Cortex of kidney (tissue), 1 donor: ENCODE data around the gene ZNF853.
"Not testable (repeated sequence)": the region's sequence is repeated elsewhere in the genome, so short reads cannot be mapped to it uniquely, and the experiment has no call there.

Source experiments
- DNase-seq: peaks from one replicate; lab custom pipeline; 2025; lab: John Stamatoyannopoulos, UW

Gene ZNF853

GRCh38 chr7:6652446-6653011, 37.1 kb downstream of the ZNF853 start:
- no peak for DNase-seq

- no peak for DNase-seq
Observed at GRCh38 chr7:6653071-6654003, 37.9 kb downstream of the ZNF853 start.

- no peak for DNase-seq
Observed at GRCh38 chr7:6654113-6654841, 38.9 kb downstream of the ZNF853 start.

GRCh38 chr7:6654842-6655610, 39.6 kb downstream of the ZNF853 start:
- no peak for DNase-seq

- DNase-seq: no peak
Observed at GRCh38 chr7:6655636-6656385, 40.4 kb downstream of the ZNF853 start.

DNA sequence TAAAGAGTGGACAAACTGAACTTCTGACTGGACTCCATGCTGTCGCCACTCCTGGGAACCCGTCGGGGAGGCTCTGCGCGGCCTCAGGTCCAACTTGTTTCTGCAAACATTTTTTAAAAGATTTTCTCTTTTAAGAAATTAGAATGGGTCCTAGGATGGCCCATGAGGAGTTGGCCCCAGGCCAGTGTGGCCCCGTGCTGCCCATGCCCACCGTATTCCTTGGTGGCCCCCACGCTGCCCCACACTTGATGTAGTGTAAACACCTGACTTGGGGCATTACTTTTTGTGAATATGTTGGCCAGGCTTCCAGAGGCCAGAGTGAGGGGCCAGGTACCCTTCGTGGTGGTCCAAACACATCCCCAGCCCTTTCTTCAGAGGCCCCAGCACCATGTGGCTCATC, 41.0 kb downstream of the ZNF853 start:
- DNase-seq: no peak

DNA sequence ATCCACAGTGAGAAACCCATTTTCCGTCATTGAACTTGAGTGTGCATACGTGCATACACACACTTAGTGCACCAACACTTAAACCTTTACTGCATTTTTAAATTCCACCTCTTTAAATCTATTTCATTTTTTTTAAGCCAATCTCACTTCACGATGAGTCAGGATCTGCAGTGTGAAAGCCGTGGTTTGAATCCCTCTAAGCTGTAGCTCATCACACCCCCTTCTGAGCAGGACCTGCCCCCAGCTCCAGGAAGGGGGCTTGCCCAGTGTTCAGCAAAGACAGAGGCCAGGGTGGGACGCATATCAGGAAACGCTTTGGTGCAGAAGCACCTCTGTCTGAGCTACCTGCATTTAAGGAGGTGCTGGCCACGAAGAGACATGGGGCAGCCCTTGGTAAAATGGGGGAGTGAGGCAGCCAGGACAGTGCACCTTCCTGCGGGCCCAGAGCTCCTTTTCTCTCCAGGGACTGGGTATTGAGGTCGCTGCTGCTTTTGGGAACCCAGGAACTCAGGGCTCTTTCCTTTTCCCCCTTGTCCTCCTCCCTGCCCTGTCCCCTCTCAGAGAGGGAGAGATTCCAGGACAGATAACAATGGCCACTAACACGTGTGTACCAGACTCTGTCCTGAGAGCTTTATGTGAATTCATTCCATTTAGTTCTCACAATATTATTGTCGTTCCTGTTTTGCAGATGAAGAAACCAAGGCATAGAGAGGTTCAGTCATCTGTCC, 43.4 kb downstream of the ZNF853 start:
- no peak for DNase-seq

DNA sequence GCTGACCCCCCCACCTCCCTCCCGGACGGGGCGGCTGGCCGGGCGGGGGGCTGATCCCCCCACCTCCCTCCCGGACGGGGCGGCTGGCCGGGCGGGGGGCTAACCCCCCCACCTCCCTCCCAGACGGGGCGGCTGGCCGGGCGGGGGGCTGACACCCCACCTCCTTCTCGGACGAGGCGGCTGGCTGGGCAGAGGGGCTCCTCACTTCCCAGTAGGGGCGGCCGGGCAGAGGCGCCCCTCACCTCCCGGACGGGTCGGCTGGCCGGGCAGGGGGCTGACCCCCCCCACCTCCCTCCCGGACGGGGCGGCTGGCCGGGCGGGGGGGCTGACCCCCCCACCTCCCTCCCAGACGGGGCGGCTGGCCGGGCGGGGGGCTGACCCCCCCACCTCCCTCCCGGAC, 55.4 kb downstream of the ZNF853 start:
- DNase-seq: not testable (repeated sequence)
